Activated T-cell treated with anti-CD3 and anti-CD28 coated beads, Interleukin-2, amount 50 U/mL, for 72 hours (primary cell): ENCODE data around the gene MAP4K2. TPM values are rescaled to one million over a fixed set of nuclear protein-coding genes. Genes with fewer than 3 reads are reported as not detected.

ENCODE experiments used
- ATAC-seq, 2 donors: fragments of 150-1000 bp; cut with Tn5 transposase; replicated peaks in 1 of 2; 2 replicates each; pipeline ENCODE4 v1.10.0; 2021; ENCODE audit warnings: moderate library complexity in 2 of 2, mild to moderate bottlenecking in 1 of 2
- DNase-seq, 2 donors: peaks; one replicate each; pipeline ENCODE4 v3.0.0; 2021 to 2022; ENCODE audit warnings: mixed read lengths in 1 of 2
- H3K27ac Mint-ChIP-seq: one replicate; pipeline ENCODE4 v1.8.0; 2022; ENCODE audit warnings: mild to moderate bottlenecking, moderate library complexity, mixed read lengths
- H3K27me3 Mint-ChIP-seq: one replicate; pipeline ENCODE4 v1.8.0; 2022; ENCODE audit warnings: low read depth, mixed read lengths
- H3K36me3 Mint-ChIP-seq, 2 donors: one replicate each; pipeline ENCODE4 v1.8.0; 2022; ENCODE audit warnings: mixed read lengths in 2 of 2, mild to moderate bottlenecking in 1 of 2; ENCODE audit not compliant: insufficient read depth in 2 of 2
- H3K4me1 Mint-ChIP-seq: one replicate; pipeline ENCODE4 v1.8.0; 2022; ENCODE audit warnings: low read depth, mixed read lengths
- H3K4me3 Mint-ChIP-seq, 2 donors: one replicate each; pipeline ENCODE4 v1.8.0; 2022; ENCODE audit warnings: mild to moderate bottlenecking in 2 of 2, mixed read lengths in 2 of 2, moderate library complexity in 2 of 2
- H3K9me3 Mint-ChIP-seq, 2 donors: one replicate each; pipeline ENCODE4 v1.8.0; 2022; ENCODE audit warnings: mixed read lengths in 2 of 2
- total RNA-seq, 2 donors: library from RNA; stranded (reverse); gene quantifications; one replicate each; pipeline ENCODE4 v1.2.3, GENCODE V29; 2022

Gene MAP4K2
- total RNA-seq, 2 donors from 2014 or later: 74.7 to 84.5 TPM

DNA sequence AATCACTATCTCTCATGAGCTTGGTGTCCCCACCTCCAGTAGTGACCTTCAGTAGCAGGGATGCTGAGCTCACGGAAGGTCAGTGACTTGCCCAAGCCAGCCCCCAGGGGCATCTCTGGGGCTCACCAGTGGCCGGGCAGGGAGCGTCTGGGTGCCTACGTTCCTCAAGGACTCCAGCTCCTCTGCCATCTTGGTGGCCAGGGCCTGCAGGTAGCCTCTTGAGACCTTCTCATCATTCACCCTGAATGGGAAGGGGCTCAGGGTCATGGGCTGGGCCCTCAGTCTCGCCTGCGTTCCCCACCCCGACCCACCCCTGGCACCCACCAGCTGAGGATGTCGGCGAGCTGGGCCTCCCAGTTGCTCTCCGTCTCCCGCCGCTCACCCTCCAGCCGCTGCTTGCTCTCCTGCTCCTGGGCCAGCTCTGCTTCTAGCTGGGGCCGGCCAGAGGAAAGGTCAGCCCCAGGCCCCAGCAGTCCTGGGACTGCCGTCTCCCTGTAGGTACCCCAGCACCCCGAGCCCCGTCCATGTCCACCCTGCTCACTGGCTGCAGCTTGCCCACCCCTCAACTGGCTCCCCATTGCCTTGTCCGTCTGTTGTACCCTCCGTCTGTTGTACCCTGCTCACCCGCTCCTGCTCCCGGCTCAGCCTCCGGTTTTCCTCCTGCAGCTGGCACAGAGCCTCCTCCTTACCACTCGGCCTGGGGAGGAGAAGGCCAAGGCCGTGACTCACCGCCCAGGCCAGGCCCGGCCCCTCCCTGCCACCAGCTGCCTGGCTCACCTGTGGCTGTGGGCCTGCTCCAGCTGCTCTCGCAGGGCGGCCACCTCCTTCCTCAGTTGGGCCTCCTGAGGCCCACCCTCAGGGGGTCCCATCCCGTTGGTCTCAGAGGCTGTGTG is 32.0 kb upstream of the MAP4K2 start:
- DNase-seq: no peak
- no peaks in the 10 kb centered on the region for H3K9me3 Mint-ChIP-seq

DNA sequence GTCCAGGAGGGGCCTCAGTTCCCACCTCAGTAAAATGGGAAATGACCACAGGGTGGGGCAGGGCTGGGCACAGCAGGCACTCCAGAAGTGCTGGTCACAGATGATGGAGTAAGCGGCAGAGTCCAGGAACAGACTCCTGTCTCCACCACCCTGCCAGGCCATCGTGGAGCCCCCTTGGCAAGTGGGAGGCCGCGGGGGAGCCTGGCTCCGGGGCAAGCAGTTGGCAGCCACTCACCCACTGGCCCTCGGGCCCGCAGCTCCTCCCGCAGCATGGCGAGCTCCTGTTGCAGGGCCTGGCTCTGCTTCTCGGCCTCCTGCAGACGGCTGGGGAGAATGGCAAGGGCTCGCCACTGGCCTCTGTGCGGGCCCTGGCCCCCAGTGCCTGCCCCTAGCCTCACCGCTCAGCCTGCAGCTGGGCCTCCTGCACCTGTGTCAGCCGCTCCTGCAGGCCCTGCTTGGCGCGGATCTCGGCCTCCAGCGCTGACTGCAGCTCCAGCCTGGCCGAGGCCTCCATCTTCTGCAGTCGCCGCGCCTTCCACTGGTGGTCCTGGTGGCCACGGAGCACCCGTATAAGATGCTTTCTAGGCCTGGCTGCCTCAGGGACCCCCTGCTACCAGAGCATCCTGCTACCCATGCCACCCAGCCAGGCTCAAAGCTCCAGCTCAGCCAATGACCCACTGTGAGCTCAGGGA is 31.2 kb upstream of the MAP4K2 start:
- Mint-ChIP-seq H3K36me3 (no peaks in the 10 kb centered on the region), H3K27ac (no peak overlapping the region), H3K27me3 (no peaks in the 10 kb centered on the region), H3K4me1 (no peaks in the 10 kb centered on the region), H3K9me3 (no peaks in the 10 kb centered on the region), H3K4me3 (no peak overlapping the region)
- ATAC-seq (no peak), DNase-seq (no peak)

More for the DNA sequence above, 32.0 kb upstream of the MAP4K2 start:
- Mint-ChIP-seq H3K27me3 (no peaks in the 10 kb centered on the region), H3K4me1 (no peaks in the 10 kb centered on the region), H3K4me3 (no peak overlapping the region), H3K36me3 (no peaks in the 10 kb centered on the region), H3K27ac (no peak overlapping the region)
- ATAC-seq: no peak

DNA sequence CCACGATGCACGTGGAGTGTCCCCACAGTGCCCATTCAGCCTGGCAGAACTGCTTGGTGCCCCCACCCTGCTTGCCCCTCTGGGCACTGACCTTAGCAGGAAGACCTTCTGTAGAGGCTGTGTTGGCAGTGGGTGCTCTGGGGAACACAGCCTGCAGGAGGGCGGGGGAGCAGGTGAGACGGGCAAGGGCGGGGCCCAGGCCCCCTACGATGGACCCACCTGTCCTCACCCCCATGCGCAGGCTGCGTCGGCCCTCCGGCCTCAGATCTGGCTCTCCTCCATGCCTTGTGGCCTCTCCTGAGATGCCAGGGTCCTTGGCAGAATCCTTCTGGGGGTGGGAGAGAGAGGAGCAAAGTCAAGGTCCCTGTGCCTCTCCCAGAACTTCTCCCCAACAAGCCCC is 30.5 kb upstream of the MAP4K2 start:
- H3K9me3 Mint-ChIP-seq: no peaks in the 10 kb centered on the region
- H3K27ac Mint-ChIP-seq: no peak overlapping the region
- DNase-seq (no peak), ATAC-seq (no peak)
- no peaks in the 10 kb centered on the region for H3K27me3 Mint-ChIP-seq
- H3K4me1 Mint-ChIP-seq: no peaks in the 10 kb centered on the region
- H3K4me3 Mint-ChIP-seq: no peak overlapping the region
- no peaks in the 10 kb centered on the region for H3K36me3 Mint-ChIP-seq

DNA sequence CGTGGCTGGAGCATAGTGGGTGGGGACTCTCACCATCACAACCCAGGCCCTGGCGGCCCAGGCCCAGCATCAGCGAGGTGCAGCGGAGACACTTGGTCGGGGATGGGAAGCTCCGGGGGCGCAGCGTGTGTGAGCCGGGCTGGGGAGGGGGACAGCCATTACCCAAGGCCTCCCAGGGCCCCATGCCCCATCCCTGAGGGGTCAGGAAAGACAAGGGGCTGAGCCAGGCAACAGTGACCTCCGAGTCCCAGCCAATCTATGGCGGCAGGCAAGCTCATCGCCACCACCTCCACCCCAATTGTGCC is 30.1 kb upstream of the MAP4K2 start:
- H3K4me1 Mint-ChIP-seq: no peaks in the 10 kb centered on the region
- H3K4me3 Mint-ChIP-seq: no peak overlapping the region
- no peaks in the 10 kb centered on the region for H3K27me3 Mint-ChIP-seq
- DNase-seq (no peak), ATAC-seq (no peak)
- H3K9me3 Mint-ChIP-seq: no peaks in the 10 kb centered on the region
- no peaks in the 10 kb centered on the region for H3K36me3 Mint-ChIP-seq
- no peak overlapping the region for H3K27ac Mint-ChIP-seq

DNA sequence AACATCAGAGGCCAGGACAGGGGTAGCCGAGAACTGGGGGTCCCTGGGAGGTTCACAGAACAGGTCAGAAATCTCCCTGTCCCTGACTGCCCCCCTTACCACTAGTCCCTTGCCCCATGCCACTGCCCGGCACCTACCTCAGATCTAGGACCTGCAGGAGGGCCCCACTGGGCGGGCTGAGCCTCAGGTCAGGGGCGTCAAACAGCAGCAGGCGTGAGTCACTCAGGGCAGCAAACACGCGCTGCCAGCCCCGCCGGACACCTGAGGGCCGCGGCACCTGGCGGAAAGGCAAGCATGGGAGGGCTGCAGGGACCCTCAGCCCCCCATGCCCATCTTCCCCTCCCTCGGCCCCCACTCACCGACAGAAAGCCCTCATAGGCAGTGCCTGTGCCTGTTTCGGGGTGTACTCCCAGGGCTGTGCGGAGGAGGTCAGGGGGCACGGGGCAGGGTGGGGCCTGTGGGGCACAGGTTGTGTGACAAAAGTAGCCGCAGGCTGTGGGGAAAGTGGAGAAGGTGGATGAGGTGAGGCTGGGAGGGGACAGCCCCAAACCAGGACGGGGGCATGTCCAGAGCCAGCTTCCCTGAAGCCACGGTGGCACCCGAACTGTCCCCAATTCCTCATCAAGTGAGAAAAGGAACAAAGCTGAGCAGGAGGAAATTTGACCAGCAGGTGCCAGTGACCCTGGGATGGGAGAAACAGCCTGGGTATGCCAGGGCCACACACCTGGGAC is 29.6 kb upstream of the MAP4K2 start:
- DNase-seq (no peak), ATAC-seq (no peak)
- Mint-ChIP-seq H3K4me1 (no peaks in the 10 kb centered on the region), H3K4me3 (no peak overlapping the region), H3K9me3 (no peaks in the 10 kb centered on the region), H3K27me3 (no peaks in the 10 kb centered on the region), H3K27ac (no peak overlapping the region), H3K36me3 (no peaks in the 10 kb centered on the region)

DNA sequence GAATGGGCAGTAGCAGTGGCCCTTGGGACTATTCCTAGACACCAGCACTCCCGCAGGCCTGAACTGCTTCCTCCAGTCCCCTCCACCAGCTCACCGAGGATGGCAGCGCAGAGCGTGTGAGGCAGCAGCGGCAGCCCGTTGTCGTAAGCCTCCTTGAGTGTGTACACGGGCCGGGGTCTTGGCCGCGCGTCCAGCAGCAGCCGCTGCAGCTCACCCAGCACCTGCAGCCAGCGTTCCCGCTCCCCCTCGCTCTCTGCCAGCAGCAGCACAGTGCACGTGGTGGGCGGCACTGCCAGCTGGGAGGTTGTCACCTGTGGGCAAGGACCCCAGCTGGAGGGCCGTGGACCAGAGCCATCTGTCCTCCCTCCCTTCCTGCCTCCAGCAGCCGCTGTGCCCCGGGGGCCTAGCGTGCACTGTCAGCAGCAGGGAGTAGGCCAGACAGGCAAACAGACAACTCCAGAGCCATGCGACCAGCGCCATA is 28.4 kb upstream of the MAP4K2 start:
- no peaks in the 10 kb centered on the region for H3K27me3 Mint-ChIP-seq
- H3K36me3 Mint-ChIP-seq: no peaks in the 10 kb centered on the region
- no peaks in the 10 kb centered on the region for H3K9me3 Mint-ChIP-seq
- no peak for ATAC-seq
- DNase-seq: no peak
- H3K4me3 Mint-ChIP-seq: no peak overlapping the region
- H3K4me1 Mint-ChIP-seq: no peaks in the 10 kb centered on the region
- no peak overlapping the region for H3K27ac Mint-ChIP-seq

DNA sequence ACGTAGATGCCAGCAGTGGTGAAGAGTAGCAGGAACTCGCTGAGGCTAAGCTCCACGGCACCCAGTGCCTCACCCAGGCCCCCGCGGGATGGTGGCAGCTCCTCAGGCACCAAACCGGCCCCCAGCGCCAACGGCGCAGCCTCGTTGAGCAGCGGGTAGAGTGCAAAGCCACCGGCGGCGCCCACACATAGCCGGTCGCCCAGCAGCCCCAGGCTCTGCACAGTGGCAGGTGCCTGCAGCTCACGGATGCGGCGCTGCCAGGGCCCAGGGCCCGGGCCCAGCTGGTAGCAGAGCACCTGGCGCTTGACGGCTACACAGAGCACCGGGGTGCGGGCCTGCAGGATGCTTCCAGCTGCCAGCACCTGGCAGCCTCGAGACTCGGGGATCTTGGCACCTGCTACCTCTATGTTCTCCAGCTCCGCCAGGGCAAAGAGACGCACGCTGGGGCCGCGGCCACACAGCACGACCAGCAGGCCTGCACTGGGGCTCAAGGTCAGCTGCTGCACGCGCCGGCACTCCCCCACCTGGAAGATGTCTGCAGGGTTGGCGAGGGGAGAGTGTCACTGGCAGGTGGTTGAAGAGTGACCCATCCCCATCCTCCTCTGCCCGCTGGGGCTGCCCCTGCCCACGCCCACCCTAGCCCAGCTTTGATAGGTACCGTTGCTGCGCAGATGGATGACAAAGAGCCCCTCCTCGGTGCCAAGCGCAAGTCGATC is 26.7 kb upstream of the MAP4K2 start:
- no peaks in the 10 kb centered on the region for H3K36me3 Mint-ChIP-seq
- H3K27ac Mint-ChIP-seq: no peak overlapping the region
- H3K4me1 Mint-ChIP-seq: no peaks in the 10 kb centered on the region
- H3K9me3 Mint-ChIP-seq: no peaks in the 10 kb centered on the region
- H3K4me3 Mint-ChIP-seq: no peak overlapping the region
- ATAC-seq (no peak), DNase-seq (no peak)
- no peaks in the 10 kb centered on the region for H3K27me3 Mint-ChIP-seq

DNA sequence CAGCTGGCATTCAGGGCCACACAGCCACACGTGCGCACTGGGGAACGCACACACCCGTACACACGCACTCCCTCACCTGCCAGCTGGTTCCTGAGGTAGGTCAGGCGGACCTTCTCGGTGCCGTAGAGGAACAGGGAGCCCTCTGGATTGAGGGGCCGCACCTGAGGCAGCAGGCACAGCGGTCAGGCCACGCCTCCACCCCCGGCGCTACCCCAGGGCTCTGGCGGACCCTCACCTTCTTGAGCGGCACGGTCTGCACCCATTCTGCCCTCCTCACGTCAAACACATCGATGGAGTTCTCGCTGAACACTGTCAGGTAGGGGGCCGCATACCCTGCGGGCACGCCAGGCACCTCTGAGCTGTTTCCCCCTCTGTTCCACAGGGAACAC is 24.4 kb upstream of the MAP4K2 start:
- Mint-ChIP-seq H3K9me3 (no peaks in the 10 kb centered on the region), H3K27ac (no peak overlapping the region), H3K36me3 (no peaks in the 10 kb centered on the region), H3K4me3 (no peak overlapping the region), H3K4me1 (no peaks in the 10 kb centered on the region), H3K27me3 (no peaks in the 10 kb centered on the region)
- no peak for ATAC-seq
- DNase-seq: no peak

DNA sequence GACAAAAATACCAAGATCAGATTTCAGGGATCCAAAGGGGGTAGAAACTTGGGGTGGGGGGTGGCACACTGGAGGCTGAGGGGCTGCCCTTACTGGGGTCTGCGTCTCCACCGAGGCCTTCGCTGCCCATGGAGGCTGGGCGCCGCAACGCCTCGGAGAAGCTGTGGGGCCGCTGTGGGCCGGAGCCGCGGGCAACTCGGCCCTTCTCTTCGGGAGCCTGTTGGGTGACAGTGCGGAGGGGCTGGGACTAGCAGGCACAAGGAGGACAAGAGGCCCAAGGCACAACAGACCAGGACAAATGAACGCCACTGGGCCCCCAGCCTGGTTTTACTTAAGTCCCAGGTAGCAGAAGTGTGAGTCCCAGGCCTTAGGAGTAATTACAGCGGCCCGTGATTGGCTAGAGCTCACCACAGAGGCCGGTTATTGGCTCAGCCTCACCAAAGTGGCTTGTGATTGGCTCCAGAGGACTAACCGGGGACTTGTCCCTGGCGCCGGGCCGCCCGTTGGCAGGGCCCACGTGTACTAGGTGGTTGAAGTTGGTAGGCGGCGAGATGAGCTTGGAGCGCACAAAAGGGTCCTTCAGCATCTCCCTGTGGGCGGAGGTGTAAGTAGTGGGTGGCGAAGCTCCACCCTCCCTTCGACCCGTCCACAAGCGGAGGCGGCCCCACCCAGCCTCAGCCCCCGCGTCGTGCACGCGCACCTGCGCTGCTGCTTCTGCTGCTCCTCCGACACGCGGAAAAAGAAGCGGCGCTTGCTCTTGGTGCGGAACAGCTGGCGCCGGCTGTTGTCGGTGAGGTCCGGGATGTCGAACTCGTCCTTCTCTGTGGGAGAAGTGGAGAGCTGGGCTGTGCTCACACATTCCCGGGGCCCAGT is 23.8 kb upstream of the MAP4K2 start:
- Mint-ChIP-seq H3K4me3 (no peak overlapping the region), H3K27ac (no peak overlapping the region), H3K36me3 (no peaks in the 10 kb centered on the region), H3K27me3 (no peaks in the 10 kb centered on the region), H3K4me1 (no peaks in the 10 kb centered on the region), H3K9me3 (no peaks in the 10 kb centered on the region)
- ATAC-seq (no peak), DNase-seq (no peak)

DNA sequence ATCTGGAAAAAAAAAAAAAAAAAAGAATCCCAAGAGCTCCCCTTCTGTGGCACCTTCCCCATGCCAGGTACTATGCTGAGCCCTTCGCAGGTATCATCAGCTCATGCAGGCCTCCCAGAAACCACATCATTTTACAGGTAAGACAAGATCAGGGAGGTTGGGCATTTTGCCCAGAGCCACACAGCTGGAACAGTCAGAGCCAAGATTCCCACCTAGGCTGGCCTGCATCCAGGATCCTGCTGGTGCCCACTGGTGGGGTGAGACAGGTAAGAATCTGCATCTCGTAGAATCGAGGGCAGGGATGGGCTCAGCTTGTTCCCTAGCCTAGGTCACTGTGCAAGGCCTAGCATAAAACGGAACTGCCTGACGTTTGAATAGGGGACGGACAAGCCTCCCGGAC is 23.0 kb upstream of the MAP4K2 start:
- no peaks in the 10 kb centered on the region for H3K36me3 Mint-ChIP-seq
- no peak overlapping the region for H3K4me3 Mint-ChIP-seq
- DNase-seq: no peak
- no peak overlapping the region for H3K27ac Mint-ChIP-seq
- no peak for ATAC-seq
- H3K27me3 Mint-ChIP-seq: no peaks in the 10 kb centered on the region
- no peaks in the 10 kb centered on the region for H3K4me1 Mint-ChIP-seq
- no peaks in the 10 kb centered on the region for H3K9me3 Mint-ChIP-seq

DNA sequence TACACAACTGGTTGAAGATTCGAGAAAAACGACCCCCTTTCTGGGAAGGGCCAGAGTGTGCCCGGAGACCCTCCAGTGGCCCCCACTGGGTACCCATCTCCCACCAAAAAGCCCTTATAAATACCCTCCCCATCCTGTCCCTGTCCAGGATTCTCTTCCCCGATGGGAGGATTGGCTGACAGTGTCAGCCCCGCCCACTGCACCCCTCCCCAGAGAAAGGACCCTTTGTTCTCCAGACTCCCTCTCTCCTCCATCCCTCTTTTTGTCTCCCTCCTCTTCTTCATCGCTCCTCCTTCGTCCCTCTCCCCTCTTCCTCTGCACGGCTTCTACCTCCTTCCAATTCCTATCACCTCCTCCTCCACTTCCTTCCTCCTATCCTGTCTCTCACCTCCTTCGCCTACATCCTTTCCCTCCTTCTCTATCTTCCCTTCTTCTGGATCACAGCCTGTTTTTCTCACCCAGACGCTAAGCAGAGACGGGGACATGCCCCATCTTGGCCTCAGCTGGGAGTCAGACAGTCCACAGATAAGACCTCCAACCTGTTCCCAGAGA is 20.6 kb upstream of the MAP4K2 start:
- Mint-ChIP-seq H3K36me3 (no peaks in the 10 kb centered on the region), H3K9me3 (no peaks in the 10 kb centered on the region), H3K27ac (no peak overlapping the region), H3K4me3 (no peak overlapping the region), H3K4me1 (no peaks in the 10 kb centered on the region), H3K27me3 (no peaks in the 10 kb centered on the region)
- DNase-seq (no peak), ATAC-seq (no peak)

DNA sequence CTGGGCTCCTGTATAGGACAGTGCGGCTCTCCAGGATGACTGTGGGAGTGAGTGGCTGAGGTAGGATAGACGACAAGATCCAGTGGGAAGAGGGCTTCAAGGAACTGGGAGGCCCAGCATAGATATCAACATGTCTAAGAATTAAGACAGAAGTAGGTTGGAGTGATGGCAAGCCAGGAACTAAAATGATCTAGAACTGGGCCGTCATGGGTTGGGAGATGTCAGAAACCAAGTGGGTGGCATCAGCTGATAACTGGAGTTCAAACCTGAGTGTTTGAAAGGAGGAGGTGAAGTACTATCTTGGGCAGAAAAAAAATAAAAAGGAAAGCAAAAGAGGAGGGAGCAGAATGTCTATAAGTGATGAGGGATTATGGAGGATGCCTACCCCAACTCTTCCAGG is 14.5 kb upstream of the MAP4K2 start:
- no peaks in the 10 kb centered on the region for H3K27me3 Mint-ChIP-seq
- no peaks in the 10 kb centered on the region for H3K36me3 Mint-ChIP-seq
- no peaks in the 10 kb centered on the region for H3K9me3 Mint-ChIP-seq
- no peak for ATAC-seq
- DNase-seq: no peak
- H3K4me1 Mint-ChIP-seq: no peaks in the 10 kb centered on the region
- no peak overlapping the region for H3K4me3 Mint-ChIP-seq
- no peak overlapping the region for H3K27ac Mint-ChIP-seq
